HG03558 (cell line): ENCODE measurements around the gene ACVR2B.

Experiments
- ATAC-seq: cut with Tn5 transposase; IDR thresholded peaks from one replicate; pipeline ENCODE4 v1.9.1; 2021; ENCODE audit warnings: moderate number of reproducible peaks; ENCODE audit not compliant: unreplicated experiment; ENCODE audit errors: extremely low read depth

ACVR2B gene

GRCh38 chr3:38522002-38522401, 68.3 kb downstream of the ACVR2B start:
- ATAC-seq = no peak

DNA sequence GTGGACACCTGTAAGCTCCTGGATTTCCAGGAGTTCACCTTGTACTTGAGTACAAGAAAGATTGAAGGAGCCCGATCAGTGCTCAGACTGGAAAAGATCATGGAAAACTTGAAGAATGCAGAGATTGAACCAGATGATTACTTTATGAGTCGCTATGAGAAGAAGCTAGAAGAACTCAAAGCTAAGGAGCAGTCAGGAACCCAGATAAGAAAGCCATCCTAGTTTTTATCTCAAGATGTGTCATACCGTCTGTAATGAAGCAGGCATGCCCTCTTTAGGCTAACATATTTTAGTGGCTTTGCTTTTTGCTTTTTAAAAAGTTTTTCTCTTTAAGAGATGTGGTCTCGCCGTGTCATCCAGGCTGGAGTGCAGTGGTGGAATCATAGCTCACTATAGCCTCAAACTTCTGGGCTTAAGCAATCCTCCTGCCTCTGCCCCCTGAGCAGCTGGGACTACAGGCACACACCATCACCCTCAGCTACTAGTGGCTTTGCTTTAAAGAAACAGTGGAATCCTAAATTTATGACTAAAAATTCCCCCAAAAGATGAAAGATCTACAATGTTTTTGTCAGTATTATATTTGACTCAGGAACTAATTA, 70.5 kb downstream of the ACVR2B start:
- ATAC-seq = no peak

DNA sequence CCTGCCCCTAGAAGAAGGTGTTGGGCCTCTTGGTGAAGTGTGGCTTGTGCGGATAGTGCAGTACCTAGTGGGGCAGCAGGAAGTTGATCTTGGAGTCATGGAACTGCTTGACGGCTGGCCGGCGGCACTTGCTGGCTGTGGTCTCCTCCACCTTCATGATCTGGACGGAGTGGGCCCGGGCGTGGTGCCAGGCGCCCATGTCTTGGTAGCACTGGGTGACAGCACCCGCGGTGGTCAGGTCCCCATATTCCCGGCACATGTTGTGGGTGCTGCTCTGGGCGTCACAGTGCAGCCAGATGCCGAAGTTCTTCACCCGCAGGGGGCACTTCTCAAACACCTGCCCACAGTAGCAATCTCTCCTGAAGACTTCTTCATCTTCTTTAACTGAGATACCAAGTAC, 73.1 kb downstream of the ACVR2B start:
- ATAC-seq = no peak

- no peak for ATAC-seq
Measured at GRCh38 chr3:38528457-38528856, 74.8 kb downstream of the ACVR2B start.

- no peak for ATAC-seq
Measured at GRCh38 chr3:38532529-38532928, 78.8 kb downstream of the ACVR2B start.

GRCh38 chr3:38533285-38533976, 79.7 kb downstream of the ACVR2B start:
- no peak for ATAC-seq

DNA sequence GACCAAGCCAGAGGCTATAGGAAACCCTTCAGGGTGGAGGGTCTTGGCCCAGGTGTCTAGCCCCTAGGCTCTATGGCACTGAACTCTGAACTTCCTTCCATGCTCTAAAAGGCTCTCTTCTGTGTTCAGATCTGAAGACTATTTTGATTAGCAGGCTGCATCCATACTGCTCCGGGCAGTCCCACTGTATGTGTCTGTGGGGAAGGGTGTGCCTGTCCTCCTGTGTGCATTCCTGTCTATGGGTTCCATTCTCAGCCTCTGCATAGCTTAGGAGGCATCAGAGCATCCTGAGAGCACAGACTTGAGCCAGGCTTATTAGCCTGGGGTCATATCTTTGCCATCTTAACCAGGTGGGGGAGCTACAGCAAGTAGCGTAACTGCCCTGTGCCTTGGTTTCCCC, 80.5 kb downstream of the ACVR2B start:
- ATAC-seq = no peak

- no peak for ATAC-seq
Measured at GRCh38 chr3:38534604-38535003, 80.9 kb downstream of the ACVR2B start.

DNA sequence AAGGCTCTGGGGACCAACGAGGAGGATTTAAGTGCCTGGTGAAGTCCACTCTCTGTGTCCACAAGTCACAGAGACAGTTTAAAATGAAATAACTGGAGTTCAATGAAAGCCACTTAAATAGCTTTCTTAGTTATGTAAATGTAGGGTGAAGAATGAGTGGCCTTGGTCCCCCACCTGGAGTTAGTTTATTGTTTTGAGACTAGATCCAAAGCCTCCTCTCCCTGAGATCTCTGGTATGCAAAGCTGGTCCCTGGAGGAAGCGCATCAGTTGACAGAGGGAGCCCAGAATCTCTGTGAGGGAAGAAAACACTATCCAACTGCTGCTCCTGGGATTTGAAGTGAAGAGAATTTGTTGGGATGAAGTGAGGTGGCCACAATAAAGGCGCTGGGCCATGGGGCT, 83.0 kb downstream of the ACVR2B start:
- ATAC-seq = no peak

- no peak for ATAC-seq
Measured at GRCh38 chr3:38538773-38539353, 85.2 kb downstream of the ACVR2B start.

GRCh38 chr3:38541806-38542205, 88.1 kb downstream of the ACVR2B start:
- no peak for ATAC-seq
